Endometrial microvascular endothelial cells (primary cell): ENCODE data around the gene DNAL4. TPM values are rescaled to one million over a fixed set of nuclear protein-coding genes. Genes with fewer than 3 reads are reported as not detected.

Experiments
- in situ Hi-C: cut with HindIII; loops from 2 replicates; pipeline ENCODE4 v1.10.0; 2017; ENCODE audit warnings: low sequenced_read_pairs, low pct_unique_long_range_greater_than_20kb; ENCODE audit errors: inconsistent ontology term
- total RNA-seq: library from RNA; depleted of rRNA; stranded (reverse); fragments of >200 nt; gene quantifications from one replicate; pipeline ENCODE4 v1.2.3, GENCODE V29; 2015; ENCODE audit errors: inconsistent ontology term

Gene DNAL4, protein sequence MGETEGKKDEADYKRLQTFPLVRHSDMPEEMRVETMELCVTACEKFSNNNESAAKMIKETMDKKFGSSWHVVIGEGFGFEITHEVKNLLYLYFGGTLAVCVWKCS
- 29.2 TPM for total RNA-seq

GRCh38 chr22:38793721-38794466, at the start of gene DNAL4:
DNAL4 (minus strand) TSS chr22:38794143; CDS start chr22:38782731, 11,412 bp downstream.
- in situ Hi-C loops = no loop called here

DNA sequence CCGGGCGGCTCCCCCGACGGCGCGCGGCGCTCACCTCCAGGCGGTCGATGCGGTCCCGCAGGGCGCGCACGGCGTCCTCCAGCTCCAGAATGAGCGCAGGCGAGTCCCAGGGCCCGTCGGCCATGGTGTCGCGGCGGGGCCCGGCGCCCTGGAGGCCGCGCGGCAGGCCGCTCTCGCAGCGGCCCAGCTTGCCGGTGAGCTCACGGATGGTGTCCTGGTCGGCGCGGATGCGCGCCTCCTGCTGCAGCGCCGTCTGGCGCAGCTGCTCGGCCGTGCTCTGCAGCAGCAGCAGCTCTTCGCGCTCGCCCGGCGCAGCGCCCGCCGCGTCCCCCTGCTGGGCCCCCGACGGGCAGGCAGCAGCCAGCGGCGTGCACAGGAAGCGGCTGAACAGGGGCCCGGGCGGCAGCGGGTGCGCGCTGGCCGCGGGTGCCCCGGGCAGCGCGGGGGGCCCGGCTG, 49.3 kb upstream of the DNAL4 start:
- in situ Hi-C loops = no loop called here

DNA sequence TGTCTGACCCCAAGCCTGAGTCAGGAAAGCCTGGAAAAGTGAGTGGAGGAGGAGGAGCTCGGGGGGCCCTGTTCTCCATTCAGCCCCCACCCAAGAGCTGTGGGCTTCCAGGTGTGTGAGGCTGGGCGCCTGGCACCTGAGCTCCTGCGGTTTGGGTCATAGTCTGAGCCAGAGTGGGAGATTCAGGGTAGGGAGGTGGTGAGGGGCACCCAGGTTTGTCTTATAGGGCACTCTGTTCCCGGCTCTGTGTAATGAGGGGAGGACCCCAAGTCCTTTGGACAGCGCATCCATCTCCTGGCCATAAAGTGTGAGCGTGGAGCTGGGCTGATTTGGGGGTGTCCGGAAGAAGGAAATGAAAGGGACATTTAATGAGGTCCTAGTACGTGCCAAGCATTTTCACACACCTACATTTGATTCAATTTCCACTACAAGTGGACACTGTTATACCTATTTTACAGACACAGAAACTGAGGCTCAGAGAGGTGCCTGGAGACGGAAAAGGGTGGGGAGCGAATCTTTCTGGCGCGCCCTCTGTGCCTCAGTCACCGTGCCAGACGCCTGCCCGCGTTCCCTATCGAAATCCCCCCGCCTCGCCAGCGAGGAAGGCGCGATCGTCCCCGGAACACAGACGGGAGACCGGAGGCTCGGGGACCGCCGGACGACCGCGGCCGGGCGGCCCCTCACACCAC, 48.7 kb upstream of the DNAL4 start:
- in situ Hi-C loops = no loop called here

- in situ Hi-C loops = no loop called here
These were observed 47.7 kb upstream of the DNAL4 start for GRCh38 chr22:38841635-38842034.

- in situ Hi-C loops = no loop called here
These were observed 47.3 kb upstream of the DNAL4 start for GRCh38 chr22:38841211-38841610.

GRCh38 chr22:38840129-38840528, 46.2 kb upstream of the DNAL4 start:
- in situ Hi-C loops = no loop called here

DNA sequence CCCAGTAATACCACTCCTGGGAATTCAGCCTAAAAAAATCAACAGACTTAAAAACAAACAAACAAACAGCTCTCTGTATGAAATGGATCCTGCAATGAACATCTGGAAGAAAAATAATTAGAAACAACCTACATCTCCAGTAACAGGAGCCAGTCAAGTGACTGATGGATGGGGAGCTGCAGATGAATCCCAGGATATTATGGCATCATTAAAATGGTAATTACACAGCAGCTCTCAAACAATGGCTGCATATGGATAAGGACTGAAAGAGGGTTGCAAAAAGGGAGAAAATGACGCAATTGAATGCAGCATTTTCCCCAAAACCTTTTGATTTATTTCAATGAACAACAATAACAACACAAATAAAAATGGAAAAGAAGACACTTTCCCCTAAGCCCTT, 45.7 kb upstream of the DNAL4 start:
- in situ Hi-C loops = no loop called here

GRCh38 chr22:38837414-38837928, 43.5 kb upstream of the DNAL4 start:
- in situ Hi-C loops = no loop called here

DNA sequence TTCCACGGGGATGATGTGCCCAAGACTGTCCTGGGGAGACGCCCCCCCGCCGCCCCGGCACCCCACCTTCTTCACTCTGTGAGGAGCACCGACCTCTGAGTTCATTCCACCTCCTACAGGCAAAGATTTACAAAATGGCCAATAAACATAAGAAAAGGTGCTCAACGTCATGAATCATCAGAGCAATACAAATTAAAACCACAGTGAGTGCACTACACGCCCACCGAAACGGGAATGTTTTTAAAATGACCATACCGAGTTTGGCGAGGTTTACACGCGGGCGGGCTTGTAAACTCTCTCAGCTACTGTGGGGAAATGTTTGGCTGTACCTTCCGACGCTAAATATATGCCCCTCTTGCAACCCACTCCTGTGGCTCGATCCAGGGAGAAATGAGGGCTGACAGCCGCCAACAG, 42.0 kb upstream of the DNAL4 start:
- in situ Hi-C loops = no loop called here

DNA sequence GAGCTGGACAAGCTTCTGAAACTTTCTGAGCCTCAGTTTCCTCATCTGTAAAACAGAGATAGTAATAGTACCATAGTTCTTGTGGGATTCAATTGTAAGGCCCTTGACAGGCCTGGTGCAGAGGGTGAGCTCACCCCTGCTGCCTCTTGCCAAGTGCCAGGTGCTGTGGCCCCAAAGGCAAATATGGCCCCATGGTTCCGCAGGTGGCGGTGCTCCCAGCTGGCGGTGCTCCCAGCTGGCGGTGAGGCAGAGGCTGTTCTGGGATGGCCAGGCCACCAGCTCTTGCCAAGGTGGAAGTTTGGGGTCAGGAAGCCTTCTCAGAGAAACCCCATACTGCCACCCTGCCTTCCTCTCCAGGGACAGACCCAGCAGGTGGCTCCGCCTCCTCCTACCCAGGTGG, 41.0 kb upstream of the DNAL4 start:
- in situ Hi-C loops = no loop called here

DNA sequence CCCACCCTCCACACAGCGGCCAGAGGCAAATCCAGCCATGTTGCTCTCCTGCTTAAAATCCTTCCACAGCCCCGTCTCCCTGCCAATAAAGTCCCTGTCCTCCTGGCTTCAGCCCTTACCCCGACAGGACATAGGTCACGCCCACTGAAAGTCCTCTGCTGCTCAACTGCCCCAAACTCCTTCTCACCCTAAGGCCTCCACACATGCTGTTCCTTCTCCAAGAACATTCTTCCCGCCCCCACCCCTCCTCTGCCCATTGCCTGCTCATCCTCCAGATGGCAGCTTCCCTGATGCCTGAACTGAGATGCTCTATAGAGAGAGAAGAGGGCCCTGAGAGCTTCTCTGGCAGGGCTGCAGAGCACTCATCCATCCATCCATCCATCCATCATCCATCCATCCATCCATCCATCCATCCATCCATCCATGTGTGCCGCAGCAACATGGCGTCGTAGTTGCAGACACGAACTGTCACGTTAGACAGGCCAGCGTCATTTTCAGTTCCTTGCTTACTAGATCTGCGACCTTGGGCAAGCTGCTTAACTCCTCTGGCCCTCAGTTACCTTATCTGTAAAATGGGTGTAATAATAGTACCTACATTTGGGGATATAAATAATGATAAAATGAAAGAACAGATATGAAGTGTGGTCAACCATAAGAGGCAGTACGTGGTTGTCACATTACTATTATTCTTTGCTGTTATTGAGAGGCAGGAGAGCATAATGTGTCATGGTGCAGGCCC, 40.4 kb upstream of the DNAL4 start:
- in situ Hi-C loops = no loop called here

DNA sequence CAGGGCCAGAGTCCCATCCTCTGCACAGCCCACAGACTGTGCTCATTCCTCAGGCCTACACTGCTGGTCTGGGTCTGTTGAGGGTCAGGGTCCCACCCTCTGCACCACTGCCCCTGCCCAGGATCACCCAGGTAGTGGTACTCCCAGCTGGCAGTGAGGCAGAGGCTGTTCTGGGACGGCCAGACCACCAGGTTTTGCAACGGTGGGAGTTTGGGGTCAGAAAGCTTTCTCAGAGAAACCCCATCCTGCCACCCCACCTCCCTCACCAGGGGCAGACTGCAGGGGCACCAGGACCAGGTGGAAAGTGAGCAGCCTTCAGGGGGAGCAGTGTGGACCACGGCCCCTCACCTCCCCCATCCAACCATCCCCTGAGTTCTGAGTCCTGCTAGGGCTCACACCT, 39.1 kb upstream of the DNAL4 start:
- in situ Hi-C loops = no loop called here

DNA sequence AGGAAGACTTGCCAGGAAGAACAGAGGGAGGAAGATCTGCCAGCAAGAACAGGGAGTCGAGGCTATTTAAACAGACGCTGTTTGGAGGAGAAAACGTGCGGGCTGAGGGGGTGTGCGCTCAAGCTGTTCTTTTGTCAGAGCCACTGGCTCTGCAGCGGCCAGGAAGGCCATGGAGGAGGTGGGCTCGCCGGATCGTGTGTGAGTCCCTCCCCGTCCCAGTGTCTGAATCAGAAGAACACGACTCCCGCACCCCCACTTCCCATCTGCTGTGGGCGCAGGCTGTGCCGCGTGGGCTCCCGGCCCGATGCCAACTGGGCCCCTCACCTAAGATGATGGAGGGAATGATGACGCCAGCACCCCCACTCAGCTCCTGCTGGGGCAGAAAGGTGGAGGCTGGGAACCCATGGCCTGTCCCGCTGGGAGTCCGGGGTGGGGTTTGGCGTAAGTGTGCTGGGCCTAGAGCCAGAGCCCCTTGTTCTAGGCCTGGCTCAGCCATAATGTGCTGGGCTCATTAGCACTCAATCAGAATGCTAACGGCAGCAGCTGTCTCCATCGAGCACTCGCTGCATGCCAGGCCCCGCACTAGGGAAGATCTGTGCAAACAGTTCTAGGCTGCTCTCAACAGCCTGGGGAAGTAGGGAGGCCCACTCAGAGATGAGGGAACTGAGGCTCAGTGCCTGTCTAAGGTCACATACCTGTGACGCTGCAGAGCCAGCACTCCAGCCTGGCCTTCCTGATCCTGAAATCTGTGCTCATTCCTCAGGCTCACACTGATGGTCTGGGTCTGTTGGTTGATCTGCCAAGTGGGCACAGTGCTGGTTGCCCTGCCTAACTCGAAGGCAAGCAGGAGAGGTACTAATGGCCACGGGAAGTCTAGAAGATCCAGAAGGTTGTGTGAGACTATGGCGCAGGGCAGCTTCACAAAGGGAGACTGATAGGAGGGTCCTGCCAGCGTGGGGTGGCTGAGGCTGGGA, 38.3 kb upstream of the DNAL4 start:
- in situ Hi-C loops = no loop called here

DNA sequence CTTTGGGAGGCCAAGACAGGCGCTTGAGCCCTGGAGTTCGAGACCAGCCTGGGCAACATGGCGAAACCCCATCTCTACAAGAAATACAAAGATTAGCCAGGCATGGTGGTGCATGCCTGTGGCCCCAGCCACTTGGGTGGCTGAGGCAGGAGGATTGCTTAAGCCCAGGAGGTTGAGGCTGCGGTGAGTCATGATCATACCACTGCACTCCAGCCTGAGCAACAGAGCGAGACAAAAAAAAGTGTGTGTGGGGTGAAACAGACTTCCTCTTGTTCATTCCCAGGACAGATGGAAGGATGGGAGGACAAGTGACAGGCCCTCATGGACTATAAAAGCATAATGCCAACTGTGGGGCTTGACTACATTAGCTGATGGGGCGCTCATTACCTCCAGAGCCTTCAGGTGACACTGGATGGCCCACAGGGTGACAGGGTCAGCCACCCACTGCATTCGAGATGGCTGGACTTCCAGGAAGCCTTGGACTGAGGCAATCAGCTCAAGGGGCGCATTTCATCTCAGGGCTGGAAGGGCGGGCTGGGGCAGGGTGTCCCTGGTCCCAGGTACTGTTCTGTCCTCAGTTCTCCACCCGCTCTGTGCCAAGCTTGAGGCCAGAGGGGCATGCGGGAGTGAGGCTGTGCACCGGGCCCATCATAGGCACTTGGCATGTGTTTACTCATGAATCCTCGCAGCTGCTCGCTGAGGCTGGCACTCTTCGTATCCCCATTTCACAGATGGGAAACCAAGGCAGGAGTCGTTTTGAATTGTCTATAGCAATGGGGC, 37.4 kb upstream of the DNAL4 start:
- in situ Hi-C loops = no loop called here

DNA sequence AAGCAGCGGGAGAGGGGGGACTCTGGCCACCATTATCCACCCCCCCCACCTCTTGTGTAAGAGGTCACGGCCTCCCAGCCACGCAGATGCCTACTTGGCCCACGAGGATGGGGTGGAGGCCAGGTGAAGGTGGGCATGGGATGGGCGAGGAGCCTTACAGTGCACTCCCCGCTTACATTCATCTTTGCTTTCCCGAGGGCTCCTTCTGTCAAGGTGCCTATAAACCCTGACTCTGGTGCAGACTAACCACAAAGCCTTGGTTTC, 36.8 kb upstream of the DNAL4 start:
- in situ Hi-C loops = no loop called here

DNA sequence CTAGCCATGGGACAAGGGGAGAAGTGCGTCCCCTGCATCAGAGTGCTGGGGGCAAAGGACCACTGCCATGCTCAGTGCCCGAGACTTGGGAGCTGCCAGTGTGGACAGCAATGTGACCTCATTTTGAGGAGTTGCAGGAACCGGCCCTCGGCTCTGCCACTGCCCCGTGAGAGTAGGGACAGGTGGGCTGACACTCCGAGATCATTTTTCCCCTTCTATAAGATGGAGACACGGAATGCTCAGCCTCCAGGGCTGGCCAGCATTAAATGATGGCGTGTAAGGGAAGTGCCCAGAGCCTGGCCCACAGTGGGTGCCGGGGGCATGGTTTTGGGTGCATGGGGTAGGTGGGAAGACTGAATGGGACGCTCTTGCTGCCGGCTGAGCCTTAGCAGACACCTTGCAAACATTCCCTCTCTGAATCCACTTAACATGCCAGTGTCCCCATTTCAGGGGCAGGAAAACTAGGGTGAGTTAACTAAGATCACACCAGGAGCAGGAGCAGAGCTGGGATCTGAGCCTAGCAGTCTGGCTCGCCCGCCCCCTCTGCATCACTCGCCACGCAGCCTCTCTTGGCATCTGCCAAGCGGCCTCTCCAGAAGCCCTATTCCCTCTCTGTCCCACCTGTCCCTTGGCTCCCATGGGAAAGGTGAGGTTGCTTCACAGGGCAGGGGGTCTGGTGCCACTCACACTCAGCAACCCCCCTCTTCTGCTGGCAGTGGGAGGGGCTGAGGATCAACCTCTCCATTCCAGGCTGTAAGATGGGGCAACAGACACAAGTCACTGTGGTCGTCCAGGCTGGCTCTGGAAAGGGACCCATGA, 36.3 kb upstream of the DNAL4 start:
- in situ Hi-C loops = no loop called here

- in situ Hi-C loops = no loop called here
These were observed 35.5 kb upstream of the DNAL4 start for GRCh38 chr22:38829485-38829884.
